Amygdala (tissue), 56 donors: ENCODE measurements around the gene HOTAIR.
A peak's percentile ranks its signal among the peaks of the same experiment; 100 is the strongest.

Source experiments
- DNase-seq, 56 donors: peaks; one replicate each; lab custom pipeline; 2025; lab: John Stamatoyannopoulos, UW

Gene HOTAIR

DNA sequence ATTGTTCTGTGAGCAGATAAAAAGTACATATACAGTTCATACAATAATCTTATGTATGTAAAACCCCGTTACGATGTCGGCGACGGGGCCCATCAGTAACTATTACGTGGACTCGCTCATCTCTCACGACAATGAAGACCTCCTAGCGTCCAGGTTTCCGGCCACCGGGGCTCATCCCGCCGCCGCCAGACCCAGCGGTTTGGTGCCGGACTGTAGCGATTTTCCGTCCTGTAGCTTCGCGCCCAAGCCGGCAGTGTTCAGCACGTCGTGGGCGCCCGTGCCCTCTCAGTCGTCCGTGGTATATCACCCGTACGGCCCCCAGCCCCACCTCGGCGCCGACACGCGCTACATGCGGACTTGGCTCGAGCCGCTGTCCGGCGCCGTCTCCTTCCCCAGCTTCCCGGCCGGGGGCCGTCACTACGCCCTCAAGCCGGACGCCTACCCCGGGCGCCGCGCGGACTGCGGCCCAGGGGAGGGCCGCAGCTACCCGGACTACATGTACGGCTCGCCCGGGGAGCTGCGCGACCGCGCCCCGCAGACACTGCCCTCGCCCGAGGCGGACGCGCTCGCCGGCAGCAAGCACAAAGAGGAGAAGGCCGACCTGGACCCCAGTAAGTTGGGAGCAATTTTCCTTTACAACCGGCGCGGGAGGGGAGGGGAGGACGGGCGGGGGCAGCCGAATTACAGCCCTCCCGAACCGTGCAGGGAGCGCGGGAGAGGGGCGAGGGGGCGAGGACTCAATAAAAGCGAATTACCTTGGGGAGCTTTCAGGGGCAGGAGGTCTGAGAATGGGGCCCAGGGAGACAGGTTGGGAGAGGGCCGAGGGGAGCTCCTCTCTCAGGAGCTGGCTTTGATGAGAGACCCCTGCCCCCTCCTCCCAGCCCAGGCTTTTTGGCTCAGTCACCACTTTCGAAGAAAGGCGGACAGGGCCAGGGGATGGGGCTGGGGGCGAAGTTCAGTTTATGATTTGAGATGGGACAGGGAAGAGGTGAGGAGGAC lies 25.7 kb upstream of the HOTAIR start, which contains the start of gene HOXC9:
Gene HOXC9 (plus strand): TSS at position 46 of the 999 bp plus-strand sequence. CDS start 28 bp downstream, at position 74.
- DNase-seq, result no peak

DNA sequence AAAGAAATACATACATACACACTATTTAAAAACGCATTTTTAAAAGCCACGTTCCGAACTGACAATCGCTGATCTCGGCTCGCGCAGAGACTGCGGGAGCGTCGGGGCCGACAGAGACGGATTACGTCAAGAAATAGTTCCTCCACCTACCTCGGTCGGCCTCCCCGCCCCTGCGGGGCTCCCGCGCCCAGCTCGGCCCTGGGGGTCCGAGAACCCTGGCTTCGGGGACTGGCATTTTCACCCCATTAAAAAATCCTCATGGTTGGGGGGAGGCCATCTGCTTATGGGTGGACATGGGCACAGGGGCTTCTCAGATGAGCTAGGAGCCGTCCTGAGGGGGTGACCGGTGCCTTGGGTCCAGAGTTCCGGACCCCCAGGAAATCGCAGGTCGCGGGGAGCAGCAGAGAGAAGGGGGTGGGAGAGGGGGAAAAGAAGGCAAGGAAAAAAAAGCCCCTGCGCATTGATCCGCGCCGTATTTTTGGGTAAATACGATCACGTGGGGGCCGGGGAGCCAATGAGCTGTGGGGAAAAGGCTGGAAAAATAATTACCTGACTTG lies 24.9 kb upstream of the HOTAIR start:
- DNase-seq, result no peak

DNA sequence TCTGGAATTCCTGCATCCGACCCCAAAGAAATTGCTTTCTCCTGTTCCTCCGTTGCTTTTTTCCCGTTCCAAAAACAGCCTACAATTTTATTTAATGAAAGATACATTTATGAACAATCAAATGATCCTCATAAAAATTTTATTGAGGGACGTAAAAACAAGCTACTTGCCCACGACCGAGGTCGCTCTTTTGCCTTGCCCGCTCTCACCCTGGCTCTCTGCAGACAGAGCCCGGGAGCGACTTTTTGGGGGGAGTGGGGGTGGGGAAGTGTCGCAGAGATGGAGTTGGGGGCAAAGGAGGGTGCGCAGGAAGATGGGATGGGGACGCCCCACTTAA lies 24.1 kb upstream of the HOTAIR start:
- no peak for DNase-seq

DNA sequence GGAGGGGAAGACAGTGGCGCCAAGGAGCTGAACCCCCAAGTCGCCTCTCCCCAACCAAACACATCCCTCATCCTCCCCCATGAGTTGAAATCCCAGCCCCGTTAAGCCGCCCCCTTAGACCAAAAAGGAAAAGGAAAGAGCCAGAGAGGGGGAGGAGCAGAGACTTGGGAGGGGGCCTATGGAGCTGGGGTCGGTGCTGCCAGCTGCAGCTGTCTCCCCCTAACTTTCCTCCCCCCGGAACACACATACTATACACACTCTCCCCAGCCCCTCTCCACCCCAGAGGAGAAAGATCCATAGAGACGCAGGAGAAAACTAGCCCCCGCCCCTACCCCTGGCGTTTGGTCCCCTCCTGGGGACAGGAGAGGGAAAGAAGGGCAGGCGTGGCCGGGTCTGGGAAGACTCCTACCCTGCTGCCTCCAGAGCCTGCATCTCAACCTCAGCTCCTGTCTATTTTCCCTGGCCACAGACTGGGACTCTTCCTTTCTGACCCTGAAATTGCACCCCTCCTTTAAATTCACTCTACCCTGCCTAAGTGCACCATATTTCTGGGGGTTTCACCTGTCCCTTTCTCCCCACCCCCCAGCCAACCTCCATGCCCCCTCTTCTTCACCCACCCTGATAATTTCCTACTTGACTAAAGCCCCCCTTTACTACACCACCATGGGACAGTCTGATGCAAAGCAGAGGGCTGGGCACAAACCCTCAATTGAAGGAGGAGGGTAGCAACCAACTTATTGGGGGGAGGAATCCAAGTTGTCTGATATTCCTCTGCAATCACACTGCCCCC lies 23.6 kb upstream of the HOTAIR start:
- no peak for DNase-seq

DNA sequence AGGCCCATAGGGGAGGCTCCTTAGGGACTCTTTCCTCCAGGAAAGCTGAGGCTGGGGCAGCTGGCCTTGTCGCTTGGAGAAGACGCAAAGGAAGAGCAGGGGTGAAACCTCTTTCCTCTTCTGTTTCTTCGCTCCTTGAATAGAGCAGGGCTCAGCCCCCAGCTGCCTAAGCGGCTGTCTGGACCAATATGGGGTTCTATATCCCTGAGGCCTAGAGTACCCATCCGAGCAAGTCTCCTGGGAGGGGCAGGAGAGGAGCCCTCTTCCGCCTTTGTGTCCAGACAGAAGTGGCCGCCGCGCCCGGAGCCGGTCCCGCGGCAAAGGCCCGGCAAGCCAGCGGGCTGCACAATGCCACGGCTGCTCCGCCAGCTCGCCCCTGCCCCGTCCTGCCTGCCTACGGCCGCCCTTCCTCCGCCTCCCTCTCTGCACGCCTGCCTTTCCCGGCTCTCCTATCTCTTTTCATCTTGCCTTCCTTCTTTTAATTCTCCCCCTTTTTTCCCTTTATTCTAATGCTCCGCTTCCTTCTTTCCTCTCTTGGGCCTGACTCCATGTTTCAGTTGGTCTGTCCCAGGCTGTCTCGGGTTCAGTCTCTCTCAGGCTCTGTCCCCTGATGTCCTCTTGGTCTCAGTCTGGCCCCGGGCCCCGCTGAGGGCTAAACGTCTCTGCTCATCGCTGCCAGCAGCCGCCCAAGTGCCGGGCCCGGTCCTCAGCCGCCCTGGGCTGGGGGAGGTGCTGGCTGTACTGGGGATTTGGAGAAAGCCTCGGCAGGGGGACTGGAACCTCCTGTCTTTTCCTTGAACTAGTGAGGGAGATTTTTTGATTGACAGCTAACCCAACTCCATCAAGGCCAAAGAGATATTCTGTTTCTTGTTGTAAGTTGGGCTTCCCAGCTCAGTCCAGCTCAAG lies 22.7 kb upstream of the HOTAIR start:
- DNase-seq, result no peak

DNA sequence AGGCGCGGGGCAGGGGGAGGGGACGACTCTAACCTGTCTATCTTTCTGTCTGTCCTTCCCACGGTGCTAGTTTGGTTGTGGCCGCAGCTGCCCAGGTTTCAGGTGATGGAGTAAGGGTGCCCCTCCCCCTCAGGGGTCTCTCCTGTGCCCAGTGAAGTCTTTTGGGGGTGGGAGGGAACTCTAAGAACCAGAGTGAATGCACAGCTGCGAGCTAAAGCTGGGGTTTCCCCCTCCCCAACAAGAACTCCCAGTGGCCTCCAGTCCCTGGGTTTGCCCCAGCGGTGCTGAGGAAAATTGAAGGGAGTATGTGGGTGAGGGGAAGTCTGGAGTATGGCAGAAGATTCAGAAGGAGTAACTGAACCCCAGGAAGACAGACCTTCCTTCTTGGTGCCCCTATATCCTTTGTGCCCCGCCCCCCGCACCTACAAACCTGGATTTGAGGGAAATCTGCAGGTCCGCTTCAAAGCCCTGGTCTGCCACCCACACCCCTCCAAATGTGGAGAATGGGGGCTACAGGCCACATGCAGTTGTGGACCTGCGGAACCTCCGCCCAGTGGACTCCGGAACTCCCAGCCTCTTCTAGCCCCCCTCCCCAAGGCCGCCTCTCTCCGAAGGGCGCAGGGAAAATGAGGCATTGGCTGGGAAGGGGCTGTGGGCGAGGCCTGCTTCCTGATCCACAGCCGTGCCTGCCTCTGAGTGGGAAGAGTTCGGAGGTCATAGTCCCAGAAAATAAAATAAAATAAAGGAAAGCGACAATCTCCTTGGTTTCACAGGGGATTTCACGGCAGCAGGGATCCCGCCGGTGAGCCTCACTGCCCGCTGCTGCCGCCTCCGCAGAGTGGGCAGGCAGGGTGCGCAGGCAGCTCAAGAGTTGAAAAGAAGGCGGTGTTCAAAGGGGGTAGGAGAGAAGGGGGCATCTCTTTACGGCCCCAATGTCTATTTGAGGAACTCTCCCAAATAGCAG lies 21.8 kb upstream of the HOTAIR start:
- DNase-seq, result no peak

DNA sequence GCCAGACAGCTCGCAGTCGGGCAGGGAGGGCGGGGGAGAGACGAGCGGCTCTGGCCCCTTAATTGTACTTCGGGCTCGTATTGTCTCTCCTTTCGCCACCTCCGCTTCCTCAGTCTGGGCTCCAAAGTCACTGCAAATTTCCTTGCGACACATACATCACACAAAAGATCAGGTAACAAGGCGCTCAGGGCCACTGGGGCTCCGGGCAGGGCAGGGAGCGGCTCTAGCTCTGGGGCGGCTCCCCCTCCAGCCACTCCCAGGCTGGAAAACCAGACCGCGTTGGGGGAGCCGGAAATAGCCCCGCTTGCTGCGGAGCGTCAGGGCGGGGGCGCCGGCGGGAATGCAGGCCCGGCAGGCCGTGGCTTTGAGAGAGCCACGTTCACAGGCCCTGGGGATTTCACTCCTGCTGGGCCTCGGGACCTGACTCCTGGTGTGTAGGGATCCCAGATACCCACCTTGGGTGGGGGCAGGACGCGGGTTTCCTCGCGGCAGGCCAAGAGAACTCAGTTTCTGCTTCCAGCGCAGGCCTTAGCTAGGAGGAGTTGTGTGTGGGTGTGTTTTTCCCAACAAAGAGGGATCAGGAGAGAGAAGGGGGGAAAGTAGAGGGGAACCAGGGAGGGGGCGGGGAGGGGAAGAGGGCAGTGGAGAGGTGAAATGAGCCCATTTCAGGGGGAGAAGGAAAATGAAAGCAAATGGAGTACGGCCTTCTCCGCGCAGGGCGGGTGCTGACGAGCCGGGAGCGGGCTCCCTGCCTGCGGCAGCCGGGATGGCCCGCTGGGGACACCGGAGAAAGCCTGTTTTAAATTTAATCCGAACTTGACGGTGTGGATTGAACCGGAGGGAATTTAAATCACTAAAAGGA lies 20.9 kb upstream of the HOTAIR start:
- no peak for DNase-seq

DNA sequence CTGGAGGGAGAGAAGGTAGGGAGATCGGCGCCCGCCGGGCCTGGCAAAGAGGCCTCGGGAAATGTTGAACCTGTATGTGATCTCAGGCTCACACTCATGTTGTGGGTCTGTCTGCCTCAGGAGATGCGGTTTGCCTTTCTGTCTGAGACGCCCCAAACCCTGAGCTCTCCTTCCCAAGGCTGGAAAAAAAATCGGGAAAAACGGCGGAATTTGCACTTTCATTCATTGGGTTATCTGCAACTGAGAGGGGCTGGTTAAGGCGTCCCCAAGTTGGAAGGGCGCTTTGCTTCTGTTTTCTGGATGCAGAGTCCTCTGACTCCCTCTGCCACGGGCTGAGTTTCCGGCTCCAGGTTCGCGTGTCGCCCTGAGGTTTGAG lies 20.2 kb upstream of the HOTAIR start:
- no peak for DNase-seq

DNA sequence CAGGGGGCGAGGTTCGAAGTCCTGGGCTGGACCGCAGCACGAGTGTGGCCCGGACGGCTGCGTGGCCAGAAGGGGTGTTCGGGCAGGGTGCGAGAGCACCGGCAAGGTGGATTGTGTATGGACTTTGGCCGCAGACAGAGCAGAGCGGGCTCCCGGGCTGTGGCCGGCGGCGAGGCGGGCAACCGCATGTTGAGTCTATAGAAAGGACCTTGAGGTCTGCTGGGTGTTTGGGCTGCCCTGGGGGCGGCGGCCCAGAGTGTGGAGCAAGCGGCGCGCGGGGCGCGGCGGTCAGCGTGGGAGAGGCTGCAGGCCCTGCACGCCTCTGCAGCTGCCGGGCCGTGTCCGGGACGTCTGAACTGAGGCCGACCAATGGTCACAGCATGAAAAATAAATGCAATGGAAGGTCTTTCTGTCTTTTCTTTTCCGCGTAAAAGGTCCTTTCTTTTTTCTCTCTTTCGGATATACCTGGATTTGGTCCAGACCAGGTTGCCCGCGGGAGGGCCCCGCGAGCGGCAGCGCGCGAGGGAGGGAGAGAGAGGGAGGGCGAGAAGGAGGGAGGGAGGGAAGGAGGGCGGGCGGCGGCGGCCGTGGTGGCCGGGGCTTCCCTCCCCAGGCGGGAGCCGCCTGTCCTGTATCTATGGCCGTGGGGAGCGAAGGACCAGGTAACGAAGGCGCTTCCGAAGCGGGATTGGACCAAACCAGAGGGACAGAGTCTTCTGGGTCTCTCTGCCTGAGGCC lies 19.7 kb upstream of the HOTAIR start:
- no peak for DNase-seq

DNA sequence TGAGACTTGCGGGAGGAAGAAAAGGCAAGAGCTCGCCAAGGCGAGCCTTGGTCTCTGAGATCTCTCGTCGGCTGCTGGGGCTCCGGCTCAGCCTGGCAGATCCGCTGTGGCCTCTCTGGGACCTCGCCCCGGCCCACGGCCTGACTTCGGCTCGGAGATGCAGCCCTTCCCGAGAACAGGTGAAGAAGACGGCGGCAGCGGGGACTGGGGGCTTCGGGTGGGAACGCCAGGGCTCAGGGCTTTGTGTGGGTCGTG lies 19.2 kb upstream of the HOTAIR start:
- DNase-seq, result no peak

DNA sequence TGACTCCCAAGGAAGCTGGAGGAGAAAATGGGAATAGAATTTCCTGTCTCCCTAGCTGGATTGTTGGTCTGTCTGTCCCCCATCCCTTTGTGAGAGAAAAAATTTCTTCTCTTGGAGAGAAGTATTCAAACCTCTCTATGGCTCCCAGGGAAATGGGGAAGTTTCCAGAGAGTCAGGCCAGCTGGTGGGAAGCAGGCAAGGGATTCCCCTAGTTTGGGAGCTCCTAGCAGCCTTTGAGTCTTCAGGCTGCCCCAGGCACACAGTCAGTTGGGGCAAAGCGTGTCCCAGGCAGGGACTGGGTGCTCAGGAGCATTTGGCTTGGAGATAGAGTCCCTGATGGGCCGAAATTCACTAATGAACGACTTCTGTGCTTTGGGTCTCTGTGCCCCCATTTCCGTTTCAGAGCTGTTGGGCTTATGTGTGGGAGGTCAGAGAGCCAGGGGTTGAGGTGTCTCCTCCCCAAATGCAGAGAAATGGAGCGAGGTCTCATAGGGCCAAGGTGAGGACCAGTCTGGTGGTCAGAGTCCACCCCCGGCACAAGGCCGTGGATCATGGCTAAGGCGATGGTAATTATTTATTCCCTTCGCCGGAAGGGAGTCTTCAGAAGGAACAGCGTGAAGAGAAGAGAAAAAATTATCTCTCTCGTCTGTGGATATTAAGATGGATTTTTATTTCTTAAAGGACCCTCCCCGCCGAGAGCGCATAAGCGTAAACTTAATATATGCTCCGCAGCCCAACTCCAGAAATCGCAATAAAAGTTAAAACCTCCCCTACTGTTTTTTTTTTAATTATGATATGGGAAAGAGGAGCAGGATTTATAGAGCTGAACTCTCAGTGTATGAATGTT lies 18.6 kb upstream of the HOTAIR start:
- DNase-seq, result no peak

DNA sequence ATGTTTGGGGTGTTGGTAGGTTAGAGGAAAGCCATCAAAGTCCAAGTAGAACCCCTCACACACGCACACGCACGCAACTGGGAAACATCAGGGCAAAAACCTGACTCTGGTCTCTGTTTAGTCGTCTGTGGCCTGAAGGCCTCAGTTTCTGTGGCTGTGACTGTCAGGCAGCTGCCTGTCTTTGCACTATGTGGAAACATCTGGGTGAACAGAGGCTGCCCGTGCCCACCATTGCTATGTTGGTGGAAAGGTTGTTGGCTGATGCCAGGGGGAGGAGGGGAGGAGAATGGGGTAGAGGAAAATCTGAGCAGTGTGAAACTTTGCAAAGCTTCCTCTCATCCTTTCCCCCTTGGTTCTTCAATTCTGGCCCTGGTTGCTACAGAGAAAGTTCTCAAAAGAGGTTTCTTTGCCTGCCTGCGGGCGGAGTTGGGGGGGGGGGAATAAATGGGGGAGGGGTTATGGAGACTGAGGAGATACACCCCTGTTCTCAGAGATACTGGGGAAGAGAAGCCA lies 17.7 kb upstream of the HOTAIR start:
- no peak for DNase-seq

DNA sequence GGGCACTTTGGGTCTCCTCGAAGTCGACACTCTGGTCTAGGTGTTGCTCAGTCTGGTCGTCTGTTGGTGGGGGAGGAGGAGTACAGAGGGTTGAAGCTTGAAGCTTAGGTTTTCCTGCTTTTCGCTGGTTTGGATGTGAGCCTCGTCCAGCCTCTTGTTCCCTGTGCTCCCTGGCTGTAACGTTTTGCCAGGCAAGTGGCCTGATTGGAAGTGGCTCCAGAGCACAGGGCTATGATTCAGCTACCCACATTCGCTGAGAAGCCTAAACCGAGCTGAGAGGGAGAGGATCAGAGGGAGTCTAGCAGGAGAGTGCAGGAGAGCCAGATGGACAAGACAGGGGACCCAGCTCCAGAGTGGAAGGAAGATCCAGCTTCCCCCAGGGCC lies 16.3 kb upstream of the HOTAIR start:
- DNase-seq, result no peak

DNA sequence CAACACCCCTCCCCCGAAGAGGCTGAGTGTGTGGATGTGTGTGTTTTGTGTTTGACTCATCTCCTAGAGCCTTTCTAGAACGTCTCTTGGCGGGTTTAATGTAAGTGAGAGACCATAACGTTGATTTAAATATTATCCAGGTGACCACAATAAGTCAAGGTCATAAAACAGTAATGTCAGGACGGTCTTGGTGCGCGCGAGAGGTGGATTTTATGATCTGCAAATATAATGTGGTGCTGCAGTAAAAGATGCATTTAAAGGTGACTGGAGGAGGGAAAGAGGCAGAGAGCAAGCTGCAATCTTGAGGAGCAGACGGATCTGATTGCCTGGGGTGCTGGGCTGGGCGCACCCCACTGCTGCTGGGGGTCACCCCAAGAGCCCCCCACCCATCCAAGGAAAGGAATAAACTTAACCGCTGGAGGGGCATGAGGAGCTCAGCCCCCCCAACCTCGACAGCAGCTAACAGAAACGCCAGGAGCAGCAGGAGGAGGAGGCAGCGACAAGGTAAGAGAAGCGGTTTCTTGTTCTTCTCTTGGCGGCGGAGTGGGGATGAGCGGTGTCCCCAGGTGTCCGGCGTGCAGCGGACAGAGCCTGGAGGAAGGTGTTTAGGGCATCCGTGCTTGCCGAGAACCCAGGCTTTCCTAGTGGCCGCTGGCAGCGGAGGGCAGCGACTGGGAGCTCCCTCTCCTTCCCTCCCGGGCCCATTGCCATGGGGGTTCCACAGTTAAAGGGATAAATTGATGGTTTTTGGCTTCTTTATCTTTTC lies 15.7 kb upstream of the HOTAIR start:
- DNase-seq, result no peak

DNA sequence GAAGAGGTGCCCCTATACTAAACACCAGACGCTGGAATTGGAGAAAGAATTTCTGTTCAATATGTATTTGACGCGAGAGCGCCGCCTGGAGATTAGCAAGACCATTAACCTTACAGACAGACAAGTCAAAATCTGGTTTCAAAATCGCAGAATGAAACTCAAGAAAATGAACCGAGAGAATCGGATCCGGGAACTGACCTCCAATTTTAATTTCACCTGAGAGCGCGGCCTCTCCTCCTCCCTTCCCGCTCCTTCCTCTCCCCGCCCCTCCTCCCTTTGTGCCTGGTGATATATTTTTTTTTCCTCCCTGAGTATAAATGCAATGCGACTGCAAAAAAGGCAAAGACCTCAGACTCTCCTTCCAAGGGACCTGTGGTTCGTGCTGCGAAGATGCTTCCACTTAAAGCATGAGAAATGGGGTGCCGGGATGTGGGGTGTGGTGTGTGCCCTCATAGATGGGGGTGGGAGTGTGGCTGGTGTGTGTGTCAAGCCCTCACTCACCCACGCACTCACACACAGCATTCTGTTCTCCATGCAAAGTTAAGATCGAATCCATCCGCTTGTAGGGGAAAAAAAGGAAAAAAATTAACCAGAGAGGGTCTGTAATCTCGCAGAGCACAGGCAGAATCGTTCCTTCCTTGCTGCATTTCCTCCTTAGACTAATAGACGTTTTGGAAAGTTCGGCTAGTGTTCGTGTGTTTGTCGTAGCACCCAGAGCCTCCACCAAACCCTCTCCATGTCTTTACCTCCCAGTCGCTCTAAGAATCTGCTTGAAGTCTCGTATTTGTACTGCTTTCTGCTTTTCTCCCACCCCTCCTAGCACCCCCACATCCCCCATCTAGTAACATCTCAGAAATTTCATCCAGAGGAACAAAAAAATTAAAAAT lies 14.7 kb upstream of the HOTAIR start:
- peak in 4 of 56 donors; percentile 3 to 21 (median 10) for DNase-seq
